Measurements from ENCODE around the gene DOK6.

DOK6 gene

GRCh38 chr18:69883781-69884180, 483.1 kb downstream of the DOK6 start:
- no peak for DNase-seq (ENCODE audit: low read depth, low spot score)
- no peak overlapping the region for H3K27ac ChIP-seq

DNA sequence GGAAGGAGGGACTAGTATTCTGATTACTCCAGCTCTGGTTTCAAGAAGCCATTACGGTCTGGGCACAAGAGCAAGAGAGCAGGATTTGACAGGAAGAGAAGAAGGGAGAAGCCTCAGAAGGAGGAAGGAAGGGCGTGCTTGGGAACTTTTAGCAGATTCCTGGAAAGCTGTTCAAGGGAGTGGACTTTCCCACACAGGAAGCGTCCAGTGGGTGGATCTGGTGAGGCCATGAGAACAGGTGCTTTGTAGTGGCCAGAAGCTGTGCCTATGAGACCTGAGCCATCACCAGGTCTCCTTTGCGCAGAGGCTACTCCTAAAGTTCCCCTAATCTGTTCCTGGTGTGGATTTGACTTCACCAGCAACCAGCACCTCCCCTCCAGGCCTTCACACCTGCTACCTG, 484.7 kb downstream of the DOK6 start:
- no peak overlapping the region for H3K27ac ChIP-seq
- DNase-seq (ENCODE audit: low read depth, low spot score) = no peak

- no peak for DNase-seq (ENCODE audit: low read depth, low spot score)
- no peak overlapping the region for H3K27ac ChIP-seq
These were observed 485.3 kb downstream of the DOK6 start for GRCh38 chr18:69885841-69886531.

DNA sequence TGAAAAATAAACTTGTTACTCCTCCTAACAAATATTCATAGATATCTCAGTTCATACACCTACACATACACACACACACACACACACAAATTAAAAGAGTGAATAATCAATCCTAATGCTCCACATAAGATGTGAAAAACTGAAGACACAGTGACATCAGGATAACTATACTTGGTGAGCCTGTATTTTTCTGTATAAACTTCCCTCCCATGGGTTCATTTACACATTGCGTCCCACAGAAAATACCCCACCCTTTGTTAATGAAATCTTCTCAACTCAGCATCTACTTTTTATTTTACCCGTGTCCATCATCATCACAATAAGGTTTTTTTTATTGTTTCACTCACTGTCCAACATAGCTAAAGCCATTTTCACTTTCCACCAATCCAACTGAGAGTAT, 486.6 kb downstream of the DOK6 start:
- no peak for DNase-seq (ENCODE audit: low read depth, low spot score)
- no peak overlapping the region for H3K27ac ChIP-seq

DNA sequence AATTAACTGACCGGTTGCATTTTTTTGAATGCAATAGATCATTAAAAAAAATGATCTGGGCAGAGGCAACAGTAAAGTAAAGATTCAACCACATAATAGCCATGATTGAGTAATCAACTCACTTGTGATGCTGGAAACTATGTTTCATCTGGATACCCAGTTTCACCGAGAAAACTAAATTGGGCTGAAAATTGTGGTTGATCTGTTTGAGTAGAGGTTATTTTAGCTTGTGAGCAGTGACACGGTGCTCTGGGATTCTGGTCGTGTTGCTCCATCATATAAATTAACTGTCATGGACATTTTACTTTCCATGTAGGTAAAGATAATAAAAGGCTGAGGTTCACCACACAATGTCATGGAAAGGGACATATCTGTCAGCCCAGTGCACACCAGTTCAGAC, 488.3 kb downstream of the DOK6 start:
- H3K27ac ChIP-seq = no peak overlapping the region
- DNase-seq (ENCODE audit: low read depth, low spot score) = no peak

DNA sequence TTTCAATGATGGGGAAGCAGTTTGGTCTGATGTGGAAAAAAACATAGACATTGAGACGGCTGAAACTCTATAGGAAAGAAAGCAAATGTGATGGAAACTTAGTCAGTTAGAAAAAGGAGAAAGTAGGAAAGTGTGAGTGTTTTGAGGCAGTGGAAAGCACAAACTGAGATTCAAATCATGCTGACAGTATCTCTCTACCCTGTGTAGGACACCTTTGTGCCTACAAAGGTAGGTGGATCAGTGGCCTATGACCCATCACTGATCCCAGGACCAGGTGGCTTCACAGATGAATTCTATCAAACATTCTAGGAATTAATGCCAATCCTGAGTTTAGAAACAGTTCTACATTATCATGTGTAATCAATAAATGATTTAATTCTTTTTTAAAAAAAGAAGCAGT, 489.9 kb downstream of the DOK6 start:
- no peak overlapping the region for H3K27ac ChIP-seq
- no peak for DNase-seq (ENCODE audit: low read depth, low spot score)

DNA sequence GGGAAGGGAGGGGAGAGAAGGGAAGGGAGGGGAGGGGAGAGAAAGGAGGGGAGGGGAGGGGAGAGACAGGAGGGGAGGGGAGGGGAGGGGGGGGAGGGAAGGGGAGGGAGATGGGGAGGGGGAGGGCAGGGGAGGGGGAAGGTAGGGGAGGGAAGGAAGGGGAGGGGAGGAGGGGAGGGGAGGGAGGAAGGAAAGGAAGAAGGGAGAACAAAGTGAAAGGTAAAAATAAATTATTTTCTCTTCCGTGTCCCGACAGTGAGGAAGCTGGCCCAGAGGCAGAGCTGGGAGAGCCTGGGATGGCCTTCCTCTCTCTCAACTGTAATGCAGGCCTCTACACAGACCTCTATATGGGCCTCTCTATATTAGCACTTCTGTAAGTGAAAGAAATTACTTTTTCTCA, 493.8 kb downstream of the DOK6 start:
- DNase-seq (ENCODE audit: low read depth, low spot score) = no peak
- H3K27ac ChIP-seq = no peak overlapping the region

- no peak for DNase-seq (ENCODE audit: low read depth, low spot score)
- H3K27ac ChIP-seq = no peak overlapping the region
These were observed 494.7 kb downstream of the DOK6 start for GRCh38 chr18:69895066-69896047.

GRCh38 chr18:69897397-69898108, 496.9 kb downstream of the DOK6 start:
- no peak for DNase-seq (ENCODE audit: low read depth, low spot score)
- H3K27ac ChIP-seq = no peak overlapping the region

DNA sequence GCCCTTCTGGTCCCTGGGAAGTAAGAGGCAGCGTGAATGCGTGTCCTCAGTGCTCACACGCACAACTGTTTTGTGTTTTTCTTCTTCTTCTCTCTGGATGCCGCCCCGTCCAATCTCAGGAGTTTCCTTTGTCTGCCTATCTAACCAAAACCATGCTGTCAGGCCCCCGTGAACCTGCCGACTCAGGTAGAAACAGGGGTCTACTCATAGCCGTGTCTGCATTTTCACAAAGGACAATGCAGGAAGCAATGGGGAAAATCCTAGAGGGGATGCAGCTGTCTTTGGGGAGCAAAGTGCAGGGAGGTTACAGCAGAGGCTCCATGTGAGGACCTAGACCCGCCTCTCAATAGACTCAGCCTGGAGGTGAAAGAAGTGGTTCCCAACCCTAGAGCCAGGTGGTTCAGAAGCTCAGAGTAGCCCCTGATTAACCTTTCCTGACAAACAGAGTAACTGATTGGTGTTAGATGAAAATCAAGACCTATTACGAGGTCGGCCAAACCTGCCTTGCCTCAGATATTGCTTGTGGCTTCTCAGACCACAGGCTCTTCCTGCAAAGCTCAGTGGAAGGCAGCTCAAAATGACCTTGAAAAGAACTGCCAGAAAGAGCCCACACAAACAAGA, 497.7 kb downstream of the DOK6 start:
- no peak for DNase-seq (ENCODE audit: low read depth, low spot score)

More for the DNA sequence above, 497.7 kb downstream of the DOK6 start:
- H3K27ac ChIP-seq = no peak overlapping the region
